ENCODE results near the gene WWOX.

Gene WWOX

GRCh38 chr16:78705694-78706093 lies 606.2 kb downstream of the WWOX start:
- DNase-seq, result peak; percentile 33 to 47

GRCh38 chr16:78706637-78707036 lies 607.2 kb downstream of the WWOX start:
- DNase-seq, result no peak

- no peak for DNase-seq
These were observed 609.9 kb downstream of the WWOX start for GRCh38 chr16:78709137-78709884.

GRCh38 chr16:78715106-78715505 lies 615.7 kb downstream of the WWOX start:
- no peak for DNase-seq

GRCh38 chr16:78715673-78716072 lies 616.2 kb downstream of the WWOX start:
- no peak for DNase-seq

- DNase-seq, result no peak
These were observed 618.7 kb downstream of the WWOX start for GRCh38 chr16:78718141-78718540.

GRCh38 chr16:78720416-78720815 lies 621.0 kb downstream of the WWOX start:
- no peak for DNase-seq

- no peak for DNase-seq
These were observed 628.1 kb downstream of the WWOX start for GRCh38 chr16:78727536-78727935.

- DNase-seq, result no peak
These were observed 630.2 kb downstream of the WWOX start for GRCh38 chr16:78729687-78730086.

GRCh38 chr16:78731785-78732184 lies 632.3 kb downstream of the WWOX start:
- no peak for DNase-seq

- DNase-seq, result no peak
These were observed 633.2 kb downstream of the WWOX start for GRCh38 chr16:78732696-78733095.

GRCh38 chr16:78735337-78735736 lies 635.9 kb downstream of the WWOX start:
- DNase-seq, result no peak

- DNase-seq, result no peak
These were observed 638.2 kb downstream of the WWOX start for GRCh38 chr16:78737630-78738029.

- no peak for DNase-seq
These were observed 639.1 kb downstream of the WWOX start for GRCh38 chr16:78738557-78738956.

GRCh38 chr16:78740269-78740668 lies 640.8 kb downstream of the WWOX start:
- DNase-seq, result no peak

GRCh38 chr16:78742501-78743283 lies 643.2 kb downstream of the WWOX start:
- peak; percentile 77 to 78 for DNase-seq

- DNase-seq, result no peak
These were observed 644.1 kb downstream of the WWOX start for GRCh38 chr16:78743556-78743955.

- no peak for DNase-seq
These were observed 644.6 kb downstream of the WWOX start for GRCh38 chr16:78744099-78744498.

GRCh38 chr16:78744796-78745107 lies 645.3 kb downstream of the WWOX start:
- DNase-seq, result no peak

- DNase-seq, result no peak
These were observed 645.9 kb downstream of the WWOX start for GRCh38 chr16:78745108-78746019.

- no peak for DNase-seq
These were observed 647.3 kb downstream of the WWOX start for GRCh38 chr16:78746718-78747117.

GRCh38 chr16:78748220-78748929 lies 648.9 kb downstream of the WWOX start:
- no peak for DNase-seq

Measured in inflammatory macrophage treated with lipopolysaccharide for 1 hour (primary cell).